Measurements from ENCODE around the gene FOXP4. TPM values are rescaled to one million over a fixed set of nuclear protein-coding genes. Genes with fewer than 3 reads are reported as not detected.

Gene FOXP4
- polyA plus RNA-seq, 1 of the 3 experiments (the other 2 are of a cell fraction) = 7.3 TPM

DNA sequence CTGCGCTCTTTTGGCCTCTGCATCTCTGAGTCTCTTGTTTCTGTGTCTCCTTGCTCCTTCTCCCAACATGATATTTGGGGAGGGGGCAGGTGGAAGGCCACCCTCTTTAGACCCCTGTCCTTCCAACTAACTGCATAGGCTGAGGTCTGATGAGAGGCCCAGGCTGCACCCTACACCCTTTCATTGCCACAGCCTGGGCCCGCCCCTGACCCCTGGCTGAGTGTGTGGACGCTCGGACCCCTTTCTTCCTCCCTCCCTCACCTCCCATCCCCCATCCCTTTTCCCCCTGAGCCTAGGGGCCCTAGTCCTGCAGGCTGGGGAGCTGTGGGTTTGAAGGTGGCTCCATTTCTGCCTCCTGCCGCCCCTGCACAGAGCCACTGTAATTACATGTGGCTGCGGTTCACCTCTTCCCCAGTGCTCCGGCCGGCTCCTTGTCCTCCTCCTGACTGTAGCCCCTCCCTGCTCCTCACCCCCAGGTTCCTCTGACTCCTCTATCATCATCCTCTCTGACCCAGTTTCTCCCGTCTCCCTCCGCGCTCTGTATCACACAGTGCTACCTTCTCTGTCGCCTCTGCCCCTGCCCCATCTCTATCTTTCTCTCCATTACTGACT, 98.9 kb downstream of the FOXP4 start:
- no peaks in the 10 kb centered on the region for H3K79me2 ChIP-seq (ENCODE audit: insufficient read depth)
- no peak for DNase-seq
- ChIA-PET CTCF (interaction anchor here (1.4 kb wide), 1 partner anchor 277 kb away, joined by 3 read pairs; no protein-coding TSS in a partner anchor), POLR2A (no interaction called here)
- no peak overlapping the region for H3K27ac ChIP-seq (ENCODE audit: low read depth in 2 of 2, low read length in 1 of 2)
- no peak overlapping the region for H3K4me2 ChIP-seq
- H3K4me1 ChIP-seq (ENCODE audit: control insufficient read depth in 1 of 2, insufficient read depth in 2 of 2, low read depth in 1 of 2, low read length in 1 of 2) = peaks cover 4 to 20% of the 10 kb centered on the region in 2 experiments; a peak in 2 of 4 replicates
- TF ChIP-seq RCOR1 (IDR thresholded peaks at IDR 0.05; ENCODE audit: low read length) (no peak), MXI1 (IDR thresholded peaks at IDR 0.05; ENCODE audit: low read depth, low read length) (no peak), FOSL2 (IDR thresholded peaks at IDR 0.05; ENCODE audit: borderline replicate concordance, low read depth) (no peak), RXRA (IDR thresholded peaks at IDR 0.05; ENCODE audit: borderline replicate concordance, low read depth) (no peak), TAF1 (IDR thresholded peaks at IDR 0.05; ENCODE audit: borderline replicate concordance, low read depth, low read length) (no peak), RAD21 (IDR thresholded peaks at IDR 0.05; ENCODE audit: low read length) (no peak), JUND (IDR thresholded peaks at IDR 0.05) (no peak), RFX5 (IDR thresholded peaks at IDR 0.05; ENCODE audit: low read length) (no peak), FOXJ3 (CRISPR knock-in tag; IDR thresholded peaks at IDR 0.05) (no peak), ELF1 (IDR thresholded peaks at IDR 0.05) (no peak)
- TF ChIP-seq, protein P1, sequence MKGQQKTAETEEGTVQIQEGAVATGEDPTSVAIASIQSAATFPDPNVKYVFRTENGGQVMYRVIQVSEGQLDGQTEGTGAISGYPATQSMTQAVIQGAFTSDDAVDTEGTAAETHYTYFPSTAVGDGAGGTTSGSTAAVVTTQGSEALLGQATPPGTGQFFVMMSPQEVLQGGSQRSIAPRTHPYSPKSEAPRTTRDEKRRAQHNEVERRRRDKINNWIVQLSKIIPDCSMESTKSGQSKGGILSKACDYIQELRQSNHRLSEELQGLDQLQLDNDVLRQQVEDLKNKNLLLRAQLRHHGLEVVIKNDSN (IDR thresholded peaks at IDR 0.05; ENCODE audit: borderline replicate concordance, low read depth) = no peak
- TF ChIP-seq, protein P2, sequence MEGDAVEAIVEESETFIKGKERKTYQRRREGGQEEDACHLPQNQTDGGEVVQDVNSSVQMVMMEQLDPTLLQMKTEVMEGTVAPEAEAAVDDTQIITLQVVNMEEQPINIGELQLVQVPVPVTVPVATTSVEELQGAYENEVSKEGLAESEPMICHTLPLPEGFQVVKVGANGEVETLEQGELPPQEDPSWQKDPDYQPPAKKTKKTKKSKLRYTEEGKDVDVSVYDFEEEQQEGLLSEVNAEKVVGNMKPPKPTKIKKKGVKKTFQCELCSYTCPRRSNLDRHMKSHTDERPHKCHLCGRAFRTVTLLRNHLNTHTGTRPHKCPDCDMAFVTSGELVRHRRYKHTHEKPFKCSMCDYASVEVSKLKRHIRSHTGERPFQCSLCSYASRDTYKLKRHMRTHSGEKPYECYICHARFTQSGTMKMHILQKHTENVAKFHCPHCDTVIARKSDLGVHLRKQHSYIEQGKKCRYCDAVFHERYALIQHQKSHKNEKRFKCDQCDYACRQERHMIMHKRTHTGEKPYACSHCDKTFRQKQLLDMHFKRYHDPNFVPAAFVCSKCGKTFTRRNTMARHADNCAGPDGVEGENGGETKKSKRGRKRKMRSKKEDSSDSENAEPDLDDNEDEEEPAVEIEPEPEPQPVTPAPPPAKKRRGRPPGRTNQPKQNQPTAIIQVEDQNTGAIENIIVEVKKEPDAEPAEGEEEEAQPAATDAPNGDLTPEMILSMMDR (IDR thresholded peaks at IDR 0.05) = no peak
- H3K27me3 ChIP-seq (ENCODE audit: insufficient read depth) = no peaks in the 10 kb centered on the region
- H3K9ac ChIP-seq = no peak overlapping the region
- no peaks in the 10 kb centered on the region for H3K9me2 ChIP-seq
- no peaks in the 10 kb centered on the region for H3K36me3 ChIP-seq (replicated peaks in 1 of 2; ENCODE audit: control insufficient read depth in 1 of 2, insufficient read depth in 2 of 2, low read length in 1 of 2)
- H3F3A ChIP-seq (replicated peaks; ENCODE audit: insufficient read depth) = no peaks in the 10 kb centered on the region
- no peak overlapping the region for H2AFZ ChIP-seq (ENCODE audit: low read depth)
- no peaks in the 10 kb centered on the region for H4K20me1 ChIP-seq (ENCODE audit: insufficient read depth)
- 90% methylated on average over 12 of the region's 12 CpGs for WGBS (ENCODE audit: low lambda C conversion rate)
- H3K9me3 ChIP-seq = no peaks in the 10 kb centered on the region
- no peak overlapping the region for H3K4me3 ChIP-seq (ENCODE audit: low read depth in 2 of 2, low read length in 1 of 2)

DNA sequence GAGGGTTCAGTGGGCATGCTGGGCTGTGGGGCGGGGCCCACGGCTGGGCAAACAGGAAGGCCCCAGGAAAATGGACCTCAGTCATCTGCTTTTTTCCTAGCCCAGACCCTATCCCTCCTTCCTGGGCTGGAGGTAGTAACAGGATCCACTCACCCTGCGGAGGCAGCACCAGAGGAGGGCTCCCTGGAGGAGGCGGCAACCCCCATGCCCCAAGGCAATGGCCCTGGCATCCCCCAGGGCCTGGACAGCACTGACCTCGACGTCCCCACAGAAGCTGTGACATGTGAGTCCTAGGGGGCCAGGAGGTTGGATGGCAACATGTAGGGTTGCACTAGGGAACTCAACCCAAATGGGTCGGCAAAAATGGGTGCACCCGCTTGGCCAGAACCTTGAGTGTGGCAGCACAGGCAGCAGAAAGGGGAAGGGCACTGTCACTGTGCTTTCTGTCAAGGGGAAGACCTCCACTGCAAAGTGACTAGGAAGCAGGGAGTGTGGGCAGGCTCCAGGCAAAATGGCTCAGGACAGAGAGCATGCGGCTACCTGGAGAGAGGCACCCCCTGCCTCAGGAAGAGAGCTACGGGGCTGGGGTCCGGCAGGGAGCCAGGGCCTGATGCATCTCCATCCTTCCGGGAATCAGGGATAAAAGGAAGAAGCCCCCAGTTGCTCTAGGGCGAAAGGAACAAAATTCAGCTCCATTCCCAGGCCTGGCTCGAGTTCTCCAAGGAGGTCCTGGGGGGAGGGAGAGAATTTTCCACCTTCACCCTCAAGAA, 100.0 kb downstream of the FOXP4 start:
- WGBS (ENCODE audit: low lambda C conversion rate) = 86% methylated on average over 13 of the region's 14 CpGs
- Histone ChIP-seq H4K20me1 (ENCODE audit: insufficient read depth) (no peaks in the 10 kb centered on the region), H3K27me3 (ENCODE audit: insufficient read depth) (no peaks in the 10 kb centered on the region), H3K4me3 (ENCODE audit: low read depth in 2 of 2, low read length in 1 of 2) (no peak overlapping the region), H3K9ac (no peak overlapping the region), H3K79me2 (ENCODE audit: insufficient read depth) (no peaks in the 10 kb centered on the region), H3K27ac (ENCODE audit: low read depth in 2 of 2, low read length in 1 of 2) (no peak overlapping the region), H3K9me2 (no peaks in the 10 kb centered on the region), H3K9me3 (no peaks in the 10 kb centered on the region), H3K4me2 (no peak overlapping the region), H3F3A (replicated peaks; ENCODE audit: insufficient read depth) (no peaks in the 10 kb centered on the region), H3K4me1 (ENCODE audit: control insufficient read depth in 1 of 2, insufficient read depth in 2 of 2, low read depth in 1 of 2, low read length in 1 of 2) (peaks cover 4 to 15% of the 10 kb centered on the region in 2 experiments; a peak in 2 of 4 replicates), H3K36me3 (replicated peaks in 1 of 2; ENCODE audit: control insufficient read depth in 1 of 2, insufficient read depth in 2 of 2, low read length in 1 of 2) (no peaks in the 10 kb centered on the region), H2AFZ (ENCODE audit: low read depth) (no peak overlapping the region)
- ChIA-PET POLR2A (no interaction called here), CTCF (interaction anchor here (1.6 to 4.6 kb wide), 3 partner anchors 35 to 43 kb away, joined by 6 to 18 read pairs (median 18); no protein-coding TSS in a partner anchor)
- DNase-seq = no peak
- TF ChIP-seq RXRA (IDR thresholded peaks at IDR 0.05; ENCODE audit: borderline replicate concordance, low read depth) = no peak
- TF ChIP-seq, protein P3, sequence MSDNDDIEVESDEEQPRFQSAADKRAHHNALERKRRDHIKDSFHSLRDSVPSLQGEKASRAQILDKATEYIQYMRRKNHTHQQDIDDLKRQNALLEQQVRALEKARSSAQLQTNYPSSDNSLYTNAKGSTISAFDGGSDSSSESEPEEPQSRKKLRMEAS (IDR thresholded peaks at IDR 0.05; ENCODE audit: low read depth) = no peak
- TF ChIP-seq POLR2AphosphoS5 (IDR thresholded peaks at IDR 0.05; ENCODE audit: low read depth, low read length) = no peak
- no peak for TF ChIP-seq TCF12 (IDR thresholded peaks at IDR 0.05)
- TF ChIP-seq, protein P2 (IDR thresholded peaks at IDR 0.05) = no peak
